RWPE2 (cell line): Measurements from ENCODE around the gene SPHK1.

Experiments
- ATAC-seq: fragments of 200-7000 bp; cut with Tn5 transposase; 3 replicates; pipeline ENCODE4 v1.9.1; 2021; ENCODE audit warnings: low read depth
- DNase-seq: peaks from one replicate; pipeline ENCODE4 v3.0.0-alpha.2; 2020; ENCODE audit warnings: low spot score
- H3K27ac ChIP-seq: fragments of 450-650 bp; 2 replicates; pipeline ENCODE4 v1.5.1; 2017; ENCODE audit warnings: mild to moderate bottlenecking; ENCODE audit not compliant: poor library complexity, severe bottlenecking
- H3K27me3 ChIP-seq: fragments of 250-450 bp; sonication (Bioruptor Pico); 2 replicates; pipeline ENCODE4 v1.5.1; 2021; ENCODE audit warnings: mild to moderate bottlenecking, moderate library complexity; ENCODE audit not compliant: insufficient read depth, poor library complexity, severe bottlenecking
- H3K36me3 ChIP-seq: fragments of 250-450 bp; sonication (Bioruptor Pico); 2 replicates; pipeline ENCODE4 v1.5.1; 2020; ENCODE audit warnings: low read depth, mild to moderate bottlenecking, moderate library complexity
- H3K4me1 ChIP-seq: fragments of 250-450 bp; sonication (Bioruptor Pico); 2 replicates; pipeline ENCODE4 v1.5.1; 2021; ENCODE audit warnings: mild to moderate bottlenecking, moderate library complexity; ENCODE audit not compliant: insufficient read depth, poor library complexity, severe bottlenecking
- H3K4me3 ChIP-seq: fragments of 250-450 bp; sonication (Bioruptor Pico); 2 replicates; pipeline ENCODE4 v1.5.1; 2021; ENCODE audit warnings: mild to moderate bottlenecking, moderate library complexity; ENCODE audit not compliant: severe bottlenecking
- H3K9me3 ChIP-seq: fragments of 250-450 bp; sonication (Bioruptor Pico); 2 replicates; pipeline ENCODE4 v1.5.1; 2021; ENCODE audit warnings: mild to moderate bottlenecking, moderate library complexity; ENCODE audit not compliant: severe bottlenecking
- TF ChIP-seq, protein P1 (sequence below): fragments of 450-650 bp; IDR thresholded peaks from one replicate; pipeline ENCODE4 v1.5.1; 2017; ENCODE audit warnings: mild to moderate bottlenecking, moderate library complexity; ENCODE audit not compliant: poor library complexity, severe bottlenecking

The SPHK1 gene

GRCh38 chr17:76410328-76410965 is 26.0 kb downstream of the SPHK1 start:
- Histone ChIP-seq H3K9me3 (no peaks in the 10 kb centered on the region), H3K4me1 (no peaks in the 10 kb centered on the region), H3K27ac (no peak overlapping the region), H3K27me3 (no peaks in the 10 kb centered on the region), H3K36me3 (peaks cover 6% of the 10 kb centered on the region; the same call in 1 of the 2 replicates), H3K4me3 (no peak overlapping the region)
- ATAC-seq (no peak), DNase-seq (no peak)
- TF ChIP-seq, protein P1, sequence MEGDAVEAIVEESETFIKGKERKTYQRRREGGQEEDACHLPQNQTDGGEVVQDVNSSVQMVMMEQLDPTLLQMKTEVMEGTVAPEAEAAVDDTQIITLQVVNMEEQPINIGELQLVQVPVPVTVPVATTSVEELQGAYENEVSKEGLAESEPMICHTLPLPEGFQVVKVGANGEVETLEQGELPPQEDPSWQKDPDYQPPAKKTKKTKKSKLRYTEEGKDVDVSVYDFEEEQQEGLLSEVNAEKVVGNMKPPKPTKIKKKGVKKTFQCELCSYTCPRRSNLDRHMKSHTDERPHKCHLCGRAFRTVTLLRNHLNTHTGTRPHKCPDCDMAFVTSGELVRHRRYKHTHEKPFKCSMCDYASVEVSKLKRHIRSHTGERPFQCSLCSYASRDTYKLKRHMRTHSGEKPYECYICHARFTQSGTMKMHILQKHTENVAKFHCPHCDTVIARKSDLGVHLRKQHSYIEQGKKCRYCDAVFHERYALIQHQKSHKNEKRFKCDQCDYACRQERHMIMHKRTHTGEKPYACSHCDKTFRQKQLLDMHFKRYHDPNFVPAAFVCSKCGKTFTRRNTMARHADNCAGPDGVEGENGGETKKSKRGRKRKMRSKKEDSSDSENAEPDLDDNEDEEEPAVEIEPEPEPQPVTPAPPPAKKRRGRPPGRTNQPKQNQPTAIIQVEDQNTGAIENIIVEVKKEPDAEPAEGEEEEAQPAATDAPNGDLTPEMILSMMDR: no peak

DNA sequence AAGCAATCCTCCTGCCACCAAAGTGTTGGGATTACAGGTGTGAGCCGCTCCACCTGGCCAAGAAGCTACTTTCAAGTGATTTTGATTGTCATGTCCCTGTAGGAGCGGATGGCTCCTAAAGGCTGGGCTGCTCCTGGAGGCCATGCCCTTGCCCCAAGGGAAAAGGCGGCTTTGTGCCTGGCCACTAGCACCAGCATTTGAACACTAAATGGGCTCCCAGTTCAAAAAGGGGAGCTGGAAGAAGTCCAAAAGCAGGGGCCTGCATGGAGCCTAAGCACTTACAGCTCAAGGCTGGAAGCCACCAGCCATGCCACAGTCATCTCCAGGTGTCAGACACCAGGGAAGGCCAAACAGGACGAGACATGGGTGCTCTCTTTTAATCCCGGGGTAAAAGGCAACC is 26.8 kb downstream of the SPHK1 start:
- H3K27ac ChIP-seq: no peak overlapping the region
- H3K4me1 ChIP-seq: no peaks in the 10 kb centered on the region

DNA sequence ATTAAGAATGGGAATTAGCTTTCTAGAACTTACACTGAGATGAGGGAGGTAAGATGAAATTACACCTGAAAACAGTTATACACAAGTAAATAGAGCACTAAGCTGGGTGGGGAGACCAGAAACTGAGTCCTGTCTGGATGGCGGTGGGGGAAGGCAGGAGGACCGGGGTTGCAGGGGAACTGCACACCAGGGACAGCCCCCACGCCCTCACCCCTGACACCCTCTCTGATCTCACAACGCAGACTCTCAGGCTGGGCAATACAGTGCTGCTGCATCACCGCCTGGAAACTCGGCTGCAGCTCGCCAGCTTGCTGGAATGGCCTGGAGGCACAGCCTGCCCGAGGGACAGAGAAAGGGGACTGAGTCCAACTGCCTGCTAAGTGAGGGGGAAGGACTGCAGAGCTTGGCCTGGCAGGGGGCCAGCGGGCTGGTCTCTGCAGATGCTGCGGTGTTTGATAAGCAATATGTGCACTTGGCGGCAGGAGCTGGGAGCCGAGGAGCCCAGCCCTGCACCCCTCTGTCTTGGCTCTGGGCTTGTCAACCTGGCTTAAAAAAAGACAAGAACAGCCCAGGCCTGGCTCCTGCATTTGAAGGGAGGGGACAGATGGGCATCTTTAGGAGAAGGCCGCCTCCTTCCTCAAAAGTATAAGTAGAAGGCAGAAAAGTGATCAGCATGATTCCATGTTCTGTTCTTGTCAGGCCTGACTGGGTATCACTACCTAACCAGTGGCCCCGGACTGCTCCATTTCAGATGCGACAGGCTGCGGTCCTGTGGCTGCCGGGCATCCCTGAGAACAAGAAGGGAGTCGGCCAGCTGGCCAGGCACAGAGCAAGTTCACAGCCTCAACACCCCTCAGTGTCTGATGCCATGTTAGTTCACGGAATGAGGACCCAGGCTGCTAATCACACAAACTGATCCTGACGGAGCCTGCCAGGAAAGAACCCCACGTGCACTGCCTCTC is 30.2 kb downstream of the SPHK1 start:
- Histone ChIP-seq H3K4me1 (no peaks in the 10 kb centered on the region), H3K4me3 (no peak overlapping the region), H3K27ac (no peak overlapping the region), H3K9me3 (no peaks in the 10 kb centered on the region), H3K27me3 (no peaks in the 10 kb centered on the region), H3K36me3 (peaks cover 11% of the 10 kb centered on the region; the same call in 1 of the 2 replicates)
- no peak for DNase-seq
- ATAC-seq: no peak
- TF ChIP-seq, protein P1: no peak

More for the DNA sequence above, 26.8 kb downstream of the SPHK1 start:
- Histone ChIP-seq H3K4me3 (no peak overlapping the region), H3K9me3 (no peaks in the 10 kb centered on the region), H3K36me3 (peaks cover 11% of the 10 kb centered on the region; the same call in 1 of the 2 replicates), H3K27me3 (no peaks in the 10 kb centered on the region)
- TF ChIP-seq, protein P1: no peak
- ATAC-seq: no peak
- no peak for DNase-seq

DNA sequence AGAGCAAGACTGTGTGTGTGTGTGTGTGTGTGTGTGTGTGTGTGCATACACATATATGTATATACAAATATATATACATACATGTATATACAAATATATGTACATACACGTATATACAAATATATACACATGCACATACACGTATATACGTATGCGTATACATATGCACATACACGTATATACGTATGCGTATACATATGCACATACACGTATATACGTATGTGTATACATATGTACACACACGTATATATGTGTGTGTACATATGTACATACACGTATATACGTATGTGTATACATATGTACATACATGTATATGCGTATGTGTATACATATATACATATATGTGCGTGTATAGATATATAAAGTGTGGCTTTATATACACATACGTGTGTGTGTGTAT is 31.4 kb downstream of the SPHK1 start:
- H3K9me3 ChIP-seq: no peaks in the 10 kb centered on the region
- H3K4me3 ChIP-seq: no peak overlapping the region
- no peaks in the 10 kb centered on the region for H3K4me1 ChIP-seq
- TF ChIP-seq, protein P1: no peak
- peaks cover 11% of the 10 kb centered on the region; the same call in 1 of the 2 replicates for H3K36me3 ChIP-seq
- H3K27ac ChIP-seq: no peak overlapping the region
- ATAC-seq (no peak), DNase-seq (no peak)
- no peaks in the 10 kb centered on the region for H3K27me3 ChIP-seq
